GM19397 (cell line): ENCODE data around the gene ATP6V1C2.

Source experiments
- ATAC-seq: cut with Tn5 transposase; IDR thresholded peaks from one replicate; pipeline ENCODE4 v1.9.1; 2021; ENCODE audit warnings: mild to moderate bottlenecking, moderate library complexity; ENCODE audit not compliant: unreplicated experiment

ATP6V1C2 gene

DNA sequence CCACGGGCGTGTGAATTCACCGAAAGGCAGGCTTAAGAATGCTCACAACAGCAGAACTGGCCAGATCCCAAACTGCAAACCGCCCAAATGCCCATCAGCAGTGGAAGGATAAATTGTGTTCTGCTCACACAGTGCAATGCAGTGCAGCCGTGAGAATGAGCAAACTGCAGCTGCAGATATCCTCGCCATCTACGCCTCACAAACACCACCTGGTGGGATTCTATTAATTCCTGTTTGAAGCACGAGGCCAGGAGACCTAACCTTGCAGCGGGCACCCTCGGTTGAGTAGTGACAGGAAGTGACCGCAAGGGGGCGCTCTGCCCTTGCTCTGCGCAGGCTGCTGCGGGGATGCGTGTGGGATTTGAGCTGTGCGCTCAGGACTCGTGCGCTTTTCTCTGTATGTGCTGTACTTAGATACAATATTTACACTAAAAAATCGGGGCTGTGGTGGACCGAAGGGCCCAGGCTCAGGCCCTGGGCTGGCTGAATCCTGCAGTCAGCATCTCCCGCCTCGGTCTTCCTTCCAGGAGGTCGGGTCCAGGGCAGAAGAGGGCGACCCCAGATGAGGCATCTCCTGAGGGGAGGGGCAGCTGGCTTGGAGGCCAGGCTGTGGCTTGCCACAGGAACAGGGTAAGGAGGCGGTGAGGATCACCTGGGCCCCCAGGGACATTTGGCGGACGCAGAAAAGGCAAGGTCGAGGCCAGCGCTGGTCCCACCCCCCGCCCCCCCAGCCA, 110.9 kb downstream of the ATP6V1C2 start:
- peak; percentile 82 for ATAC-seq

DNA sequence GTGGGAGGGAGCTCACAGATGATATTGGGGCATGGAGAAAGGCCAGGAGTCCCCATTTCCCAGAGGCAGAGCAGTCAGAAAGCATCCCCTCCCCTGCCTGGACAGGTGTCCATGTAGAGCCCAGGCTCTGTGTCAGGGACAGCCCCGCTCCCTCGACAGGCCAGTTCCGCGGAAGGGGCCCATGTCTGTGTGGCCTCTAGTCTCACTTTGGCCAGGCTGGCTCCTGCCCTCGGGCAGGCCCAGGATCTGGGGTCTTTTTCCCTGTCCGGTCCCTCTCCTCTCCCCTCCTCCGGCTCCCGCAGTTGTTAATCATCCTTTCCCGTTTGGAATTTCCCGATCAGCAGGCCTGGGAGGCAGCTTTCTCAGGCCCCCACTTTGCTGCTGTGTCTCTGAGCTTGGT, 111.6 kb downstream of the ATP6V1C2 start:
- no peak for ATAC-seq

DNA sequence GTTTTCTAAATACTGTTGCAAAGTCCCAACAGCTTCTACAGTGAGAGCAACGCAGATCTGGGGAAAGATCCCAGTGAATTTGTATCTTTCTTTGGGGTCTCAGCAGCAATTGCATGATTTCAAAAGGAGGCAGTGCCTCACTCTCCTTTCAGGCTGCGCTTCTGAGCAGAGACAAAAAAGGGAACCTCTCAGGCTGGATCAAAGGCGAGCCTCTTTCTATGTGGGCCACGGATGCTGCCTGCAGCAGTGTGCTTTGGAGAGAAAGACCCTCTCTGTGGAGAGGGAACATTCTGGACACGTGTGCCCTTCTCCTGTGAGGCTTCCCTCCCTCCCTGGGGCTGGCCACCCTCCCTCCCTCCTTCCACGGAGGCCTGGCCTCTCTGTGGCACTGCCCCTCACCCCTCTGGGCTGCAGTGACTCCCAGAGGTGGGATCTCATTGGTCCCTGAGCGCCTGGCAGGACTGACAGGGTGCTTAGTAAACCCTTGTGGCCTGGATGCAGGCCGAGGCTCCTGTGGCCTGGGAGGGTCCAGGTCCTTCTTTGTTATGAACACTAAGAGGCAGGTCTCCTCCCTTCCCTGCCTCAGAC, 112.7 kb downstream of the ATP6V1C2 start:
- no peak for ATAC-seq
